GM23248 (cell line): ENCODE measurements around the gene STYX.

ENCODE experiments used
- EZH2 ChIP-seq: fragments of 200-600 bp; sonication (generic); IDR thresholded peaks from 2 replicates; pipeline ENCODE4 v1.6.1; 2018; ENCODE audit warnings: antibody characterized with exemption, mild to moderate bottlenecking; ENCODE audit not compliant: insufficient read depth, poor library complexity, severe bottlenecking
- EZH2phosphoT487 ChIP-seq: fragments of 200-600 bp; sonication (generic); IDR thresholded peaks from 2 replicates; pipeline ENCODE4 v1.6.1; 2018; ENCODE audit warnings: antibody characterized with exemption, moderate library complexity, mild to moderate bottlenecking, low read depth; ENCODE audit not compliant: insufficient read depth

DNA sequence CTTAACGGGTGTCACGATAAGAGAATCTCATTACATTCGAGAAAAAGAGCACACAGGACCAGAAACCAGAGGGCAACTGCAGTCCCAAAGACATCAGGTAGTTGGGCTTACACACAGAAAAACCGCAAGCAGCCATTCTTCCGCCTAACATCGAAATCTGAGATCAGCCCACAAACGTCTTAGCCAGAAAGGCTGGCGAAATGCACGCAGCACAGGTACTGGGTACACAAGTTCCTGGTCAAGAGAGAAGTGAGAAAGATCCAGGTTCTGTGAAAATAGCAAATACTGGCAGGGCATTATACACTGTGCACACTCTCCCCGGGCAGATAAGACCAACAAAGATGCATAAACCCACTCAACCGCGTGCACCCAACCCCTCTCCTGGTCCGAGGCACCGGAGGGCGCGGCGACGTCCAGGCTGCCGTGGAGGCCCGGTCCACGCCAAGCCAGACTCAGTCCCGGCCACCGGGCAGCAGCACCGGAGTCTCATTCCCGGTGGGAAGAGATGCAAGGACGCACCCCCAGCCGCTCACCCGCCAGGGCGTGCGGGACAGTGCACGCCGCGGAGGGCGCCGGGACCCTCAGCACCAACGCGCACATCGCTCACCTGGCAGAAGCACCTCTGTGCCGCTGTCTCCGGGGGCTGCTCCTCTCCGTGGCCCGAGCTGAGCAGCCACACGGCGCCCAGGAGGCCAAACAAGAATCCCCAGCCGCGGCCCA is 35.0 kb upstream of the STYX start:
- TF ChIP-seq EZH2phosphoT487 (no peak), EZH2 (no peak)
